ENCODE data around the gene RTEL1. TPM values are rescaled to one million over a fixed set of nuclear protein-coding genes. Genes with fewer than 3 reads are reported as not detected.

Gene RTEL1
- total RNA-seq, 1 experiment from 2014 or later, result 22.4 TPM

GRCh38 chr20:63734111-63734945, 76.2 kb downstream of the RTEL1 start:
- peaks cover 4% of the 10 kb centered on the region for H3K36me3 ChIP-seq (replicated peaks; ENCODE audit: control insufficient read depth, insufficient read depth, low read length)
- no peak overlapping the region for H3K4me3 ChIP-seq (ENCODE audit: insufficient read depth, low read depth, low read length)
- H3K27me3 ChIP-seq (ENCODE audit: control insufficient read depth, insufficient read depth, low read length), result 0 out of 2 replicates have a peak, but pooled peaks cover 2% of the 10 kb centered on the region
- DNase-seq, result peak; percentile 36

GRCh38 chr20:63734946-63735858, 77.1 kb downstream of the RTEL1 start:
- peaks cover 4% of the 10 kb centered on the region for H3K36me3 ChIP-seq (replicated peaks; ENCODE audit: control insufficient read depth, insufficient read depth, low read length)

GRCh38 chr20:63735859-63736718, 78.0 kb downstream of the RTEL1 start, which contains the start of gene LIME1:
Gene LIME1, plus strand, starts transcription at chr20:63736664. Its CDS starts 886 bp downstream, at chr20:63737550.
- DNase-seq, result peak; percentile 63

More at GRCh38 chr20:63734946-63735858, 77.1 kb downstream of the RTEL1 start:
- DNase-seq, result peak; percentile 53
- Histone ChIP-seq H3K27me3 (ENCODE audit: control insufficient read depth, insufficient read depth, low read length) (0 out of 2 replicates have a peak, but pooled peaks cover 2% of the 10 kb centered on the region), H3K4me3 (ENCODE audit: insufficient read depth, low read depth, low read length) (no peak overlapping the region)

GRCh38 chr20:63736893-63737694, 79.0 kb downstream of the RTEL1 start:
- H3K27me3 ChIP-seq (ENCODE audit: control insufficient read depth, insufficient read depth, low read length), result 0 out of 2 replicates have a peak, but pooled peaks cover 2% of the 10 kb centered on the region
- H3K36me3 ChIP-seq (replicated peaks; ENCODE audit: control insufficient read depth, insufficient read depth, low read length), result peaks cover 4% of the 10 kb centered on the region
- DNase-seq, result peak; percentile 73
- H3K4me3 ChIP-seq (ENCODE audit: insufficient read depth, low read depth, low read length), result peak overlapping the region; percentile 12

More at GRCh38 chr20:63735859-63736718, 78.0 kb downstream of the RTEL1 start, which contains the start of gene LIME1:
- H3K27me3 ChIP-seq (ENCODE audit: control insufficient read depth, insufficient read depth, low read length), result 0 out of 2 replicates have a peak, but pooled peaks cover 2% of the 10 kb centered on the region
- peaks cover 4% of the 10 kb centered on the region for H3K36me3 ChIP-seq (replicated peaks; ENCODE audit: control insufficient read depth, insufficient read depth, low read length)
- H3K4me3 ChIP-seq (ENCODE audit: insufficient read depth, low read depth, low read length), result peak within 1 kb of the TSS; percentile 12

GRCh38 chr20:63737695-63737944, 79.5 kb downstream of the RTEL1 start:
- Histone ChIP-seq H3K27me3 (ENCODE audit: control insufficient read depth, insufficient read depth, low read length) (0 out of 2 replicates have a peak, but pooled peaks cover 2% of the 10 kb centered on the region), H3K4me3 (ENCODE audit: insufficient read depth, low read depth, low read length) (peak overlapping the region; percentile 37), H3K36me3 (replicated peaks; ENCODE audit: control insufficient read depth, insufficient read depth, low read length) (peaks cover 4% of the 10 kb centered on the region)
- DNase-seq, result peak; percentile 76

GRCh38 chr20:63737945-63738686, 80.0 kb downstream of the RTEL1 start:
- H3K36me3 ChIP-seq (replicated peaks; ENCODE audit: control insufficient read depth, insufficient read depth, low read length), result peaks cover 2% of the 10 kb centered on the region; the same call in 1 of the 2 replicates
- peak; percentile 76 for DNase-seq
- peak overlapping the region; percentile 37 for H3K4me3 ChIP-seq (ENCODE audit: insufficient read depth, low read depth, low read length)
- H3K27me3 ChIP-seq (ENCODE audit: control insufficient read depth, insufficient read depth, low read length), result 0 out of 2 replicates have a peak, but pooled peaks cover 2% of the 10 kb centered on the region

GRCh38 chr20:63738687-63739129, 80.6 kb downstream of the RTEL1 start:
- no peak for DNase-seq
- H3K4me3 ChIP-seq (ENCODE audit: insufficient read depth, low read depth, low read length), result peak overlapping the region; percentile 53
- H3K27me3 ChIP-seq (ENCODE audit: control insufficient read depth, insufficient read depth, low read length), result 0 out of 2 replicates have a peak, but pooled peaks cover 2% of the 10 kb centered on the region
- H3K36me3 ChIP-seq (replicated peaks; ENCODE audit: control insufficient read depth, insufficient read depth, low read length), result peaks cover 2% of the 10 kb centered on the region; the same call in 1 of the 2 replicates

- DNase-seq, result peak; percentile 100
- peaks cover 1% of the 10 kb centered on the region; the same call in 1 of the 2 replicates for H3K36me3 ChIP-seq (replicated peaks; ENCODE audit: control insufficient read depth, insufficient read depth, low read length)
- H3K27me3 ChIP-seq (ENCODE audit: control insufficient read depth, insufficient read depth, low read length), result 0 out of 2 replicates have a peak, but pooled peaks cover 2% of the 10 kb centered on the region
- H3K4me3 ChIP-seq (ENCODE audit: insufficient read depth, low read depth, low read length), result peak within 1 kb of the TSS; percentile 75
These were observed 81.3 kb downstream of the RTEL1 start, which contains the start of gene SLC2A4RG for GRCh38 chr20:63739130-63740069. Gene SLC2A4RG, plus strand, starts transcription at chr20:63739776. Its CDS starts 137 bp downstream, at chr20:63739913.

GRCh38 chr20:63740070-63740626, 82.0 kb downstream of the RTEL1 start:
- Histone ChIP-seq H3K36me3 (replicated peaks; ENCODE audit: control insufficient read depth, insufficient read depth, low read length) (no peaks in the 10 kb centered on the region; the same call in 1 of the 2 replicates), H3K27me3 (ENCODE audit: control insufficient read depth, insufficient read depth, low read length) (0 out of 2 replicates have a peak, but pooled peaks cover 2% of the 10 kb centered on the region), H3K4me3 (ENCODE audit: insufficient read depth, low read depth, low read length) (peak overlapping the region; percentile 75)
- DNase-seq, result peak; percentile 97

- Histone ChIP-seq H3K36me3 (replicated peaks; ENCODE audit: control insufficient read depth, insufficient read depth, low read length) (no peaks in the 10 kb centered on the region; the same call in 1 of the 2 replicates), H3K27me3 (ENCODE audit: control insufficient read depth, insufficient read depth, low read length) (0 out of 2 replicates have a peak, but pooled peaks cover 2% of the 10 kb centered on the region)
- peak; percentile 96 for DNase-seq
These were observed 82.7 kb downstream of the RTEL1 start for GRCh38 chr20:63740627-63741353.

GRCh38 chr20:63741354-63741675, 83.2 kb downstream of the RTEL1 start:
- H3K27me3 ChIP-seq (ENCODE audit: control insufficient read depth, insufficient read depth, low read length), result 0 out of 2 replicates have a peak, but pooled peaks cover 2% of the 10 kb centered on the region
- H3K36me3 ChIP-seq (replicated peaks; ENCODE audit: control insufficient read depth, insufficient read depth, low read length), result no peaks in the 10 kb centered on the region; the same call in 1 of the 2 replicates
- no peak for DNase-seq
- H3K4me3 ChIP-seq (ENCODE audit: insufficient read depth, low read depth, low read length), result no peak overlapping the region; the same call in 1 of the 2 replicates

More at GRCh38 chr20:63740627-63741353, 82.7 kb downstream of the RTEL1 start:
- peak overlapping the region; percentile 75 for H3K4me3 ChIP-seq (ENCODE audit: insufficient read depth, low read depth, low read length)

Data from H7 (cell line).